ENCODE results near the gene SLC38A3. TPM values are rescaled to one million over a fixed set of nuclear protein-coding genes. Genes with fewer than 3 reads are reported as not detected.

Gene SLC38A3
- total and polyA plus RNA-seq, 2 donors (not counting 3 experiments of a cell fraction or from before 2014, with no cell fraction given), result 0.60 to 1.1 TPM

DNA sequence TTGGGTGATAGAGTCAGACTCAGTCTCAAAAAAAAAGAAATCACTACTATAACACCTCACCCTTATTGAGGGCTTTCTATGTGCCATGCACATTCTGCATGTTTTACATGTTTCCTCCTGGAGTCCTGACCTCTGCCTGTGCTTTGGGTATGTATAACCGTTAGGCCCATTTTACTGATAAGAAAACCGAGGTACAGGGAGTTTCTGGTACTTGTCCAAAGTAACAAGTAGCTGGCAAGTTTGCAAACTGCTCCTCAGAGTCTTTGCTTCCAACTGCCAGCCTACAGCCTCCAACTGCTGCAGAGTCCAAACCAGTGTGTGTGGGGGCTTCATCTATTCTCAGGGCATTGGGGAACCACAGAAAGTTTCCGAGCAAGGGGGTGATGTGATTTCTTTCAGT lies 27.2 kb downstream of the SLC38A3 start:
- dilution Hi-C loops (cut with MboI; ENCODE audit: extremely low pct_ligation_motif_present, low sequenced_read_pairs) (no loop called here), intact Hi-C loops (cut with micrococcal nuclease) (no loop called here)
- FAIRE-seq (no peak), DNase-seq (ENCODE audit: low read depth, low spot score) (no peak)
- Histone ChIP-seq H3K27me3 (ENCODE audit: control insufficient read depth in 2 of 2, insufficient read depth in 2 of 2, low read length in 2 of 2) (no peaks in the 10 kb centered on the region), H3K4me3 (replicated peaks in 1 of 3; ENCODE audit: insufficient read depth in 1 of 3, low read depth in 1 of 3, low read length in 3 of 3) (no peak overlapping the region), H3K36me3 (ENCODE audit: control insufficient read depth in 2 of 2, extremely low read depth in 1 of 2, insufficient read depth in 2 of 2, low read length in 2 of 2) (no peaks in the 10 kb centered on the region), H3K4me1 (ENCODE audit: control insufficient read depth, extremely low read depth, insufficient read depth, low read length) (peaks cover 6% of the 10 kb centered on the region), H2AFZ (ENCODE audit: low read depth, low read length) (no peak overlapping the region), H3K9me1 (replicated peaks; ENCODE audit: control insufficient read depth, extremely low read depth, insufficient read depth, low read length) (no peaks in the 10 kb centered on the region), H4K20me1 (replicated peaks; ENCODE audit: control insufficient read depth, extremely low read depth, insufficient read depth, low read length) (no peaks in the 10 kb centered on the region), H3K79me2 (ENCODE audit: control insufficient read depth, insufficient read depth, low read length) (peaks cover 15% of the 10 kb centered on the region), H3K9ac (replicated peaks; ENCODE audit: extremely low read depth, insufficient read depth, low read length) (no peak overlapping the region), H3K27ac (ENCODE audit: insufficient read depth, low read depth, low read length) (no peak overlapping the region), H3K4me2 (ENCODE audit: insufficient read depth, low read length) (no peak overlapping the region), H3K9me3 (replicated peaks; ENCODE audit: control insufficient read depth, insufficient read depth, low read length) (no peaks in the 10 kb centered on the region)
- no TSS peak for BruUV-seq (replicated peaks)
- TF ChIP-seq MYC (IDR thresholded peaks at IDR 0.05; ENCODE audit: low read depth, low read length) (no peak), GATA2 (IDR thresholded peaks at IDR 0.05; ENCODE audit: insufficient read depth, insufficient read length, low read depth, low read length) (no peak), EZH2 (IDR thresholded peaks at IDR 0.05; ENCODE audit: borderline replicate concordance, low read depth, low read length, severe bottlenecking) (no peak), JUN (IDR thresholded peaks at IDR 0.05; ENCODE audit: borderline replicate concordance, insufficient read depth, insufficient read length, low read depth) (no peak), FOS (IDR thresholded peaks at IDR 0.05; ENCODE audit: borderline replicate concordance, insufficient read depth, low read length) (no peak), POLR2AphosphoS5 (IDR thresholded peaks at IDR 0.05; ENCODE audit: insufficient read depth, low read depth, low read length) (no peak), POLR2A (IDR thresholded peaks at IDR 0.05; ENCODE audit: low read depth, low read length) (no peak)
- TF ChIP-seq, protein P1, sequence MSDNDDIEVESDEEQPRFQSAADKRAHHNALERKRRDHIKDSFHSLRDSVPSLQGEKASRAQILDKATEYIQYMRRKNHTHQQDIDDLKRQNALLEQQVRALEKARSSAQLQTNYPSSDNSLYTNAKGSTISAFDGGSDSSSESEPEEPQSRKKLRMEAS (IDR thresholded peaks at IDR 0.05; ENCODE audit: insufficient read depth, insufficient read length), result no peak
- TF ChIP-seq, protein P2, sequence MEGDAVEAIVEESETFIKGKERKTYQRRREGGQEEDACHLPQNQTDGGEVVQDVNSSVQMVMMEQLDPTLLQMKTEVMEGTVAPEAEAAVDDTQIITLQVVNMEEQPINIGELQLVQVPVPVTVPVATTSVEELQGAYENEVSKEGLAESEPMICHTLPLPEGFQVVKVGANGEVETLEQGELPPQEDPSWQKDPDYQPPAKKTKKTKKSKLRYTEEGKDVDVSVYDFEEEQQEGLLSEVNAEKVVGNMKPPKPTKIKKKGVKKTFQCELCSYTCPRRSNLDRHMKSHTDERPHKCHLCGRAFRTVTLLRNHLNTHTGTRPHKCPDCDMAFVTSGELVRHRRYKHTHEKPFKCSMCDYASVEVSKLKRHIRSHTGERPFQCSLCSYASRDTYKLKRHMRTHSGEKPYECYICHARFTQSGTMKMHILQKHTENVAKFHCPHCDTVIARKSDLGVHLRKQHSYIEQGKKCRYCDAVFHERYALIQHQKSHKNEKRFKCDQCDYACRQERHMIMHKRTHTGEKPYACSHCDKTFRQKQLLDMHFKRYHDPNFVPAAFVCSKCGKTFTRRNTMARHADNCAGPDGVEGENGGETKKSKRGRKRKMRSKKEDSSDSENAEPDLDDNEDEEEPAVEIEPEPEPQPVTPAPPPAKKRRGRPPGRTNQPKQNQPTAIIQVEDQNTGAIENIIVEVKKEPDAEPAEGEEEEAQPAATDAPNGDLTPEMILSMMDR (IDR thresholded peaks at IDR 0.05; ENCODE audit: extremely low read depth in 1 of 2, insufficient read depth in 1 of 2, low read depth in 1 of 2, low read length in 2 of 2), result no peak
- ChIA-PET CTCF (no interaction called here), POLR2A (interaction anchor here (0.7 kb wide), 1 partner anchor 11 kb away, joined by 4 read pairs; no protein-coding TSS in a partner anchor)
